Activated CD4-positive, alpha-beta T cell treated with anti-CD3 and anti-CD28 coated beads, Interleukin-10, Interleukin-2, amounts not matched to agents 100 ng/mL and 50 ng/mL, durations not matched to agents 16 hours and 8 hours (primary cell): Measurements from ENCODE around the gene RANBP10.

Experiments
- DNase-seq: peaks from one replicate; pipeline ENCODE4 v3.0.0-alpha.2; 2020

RANBP10 gene

DNA sequence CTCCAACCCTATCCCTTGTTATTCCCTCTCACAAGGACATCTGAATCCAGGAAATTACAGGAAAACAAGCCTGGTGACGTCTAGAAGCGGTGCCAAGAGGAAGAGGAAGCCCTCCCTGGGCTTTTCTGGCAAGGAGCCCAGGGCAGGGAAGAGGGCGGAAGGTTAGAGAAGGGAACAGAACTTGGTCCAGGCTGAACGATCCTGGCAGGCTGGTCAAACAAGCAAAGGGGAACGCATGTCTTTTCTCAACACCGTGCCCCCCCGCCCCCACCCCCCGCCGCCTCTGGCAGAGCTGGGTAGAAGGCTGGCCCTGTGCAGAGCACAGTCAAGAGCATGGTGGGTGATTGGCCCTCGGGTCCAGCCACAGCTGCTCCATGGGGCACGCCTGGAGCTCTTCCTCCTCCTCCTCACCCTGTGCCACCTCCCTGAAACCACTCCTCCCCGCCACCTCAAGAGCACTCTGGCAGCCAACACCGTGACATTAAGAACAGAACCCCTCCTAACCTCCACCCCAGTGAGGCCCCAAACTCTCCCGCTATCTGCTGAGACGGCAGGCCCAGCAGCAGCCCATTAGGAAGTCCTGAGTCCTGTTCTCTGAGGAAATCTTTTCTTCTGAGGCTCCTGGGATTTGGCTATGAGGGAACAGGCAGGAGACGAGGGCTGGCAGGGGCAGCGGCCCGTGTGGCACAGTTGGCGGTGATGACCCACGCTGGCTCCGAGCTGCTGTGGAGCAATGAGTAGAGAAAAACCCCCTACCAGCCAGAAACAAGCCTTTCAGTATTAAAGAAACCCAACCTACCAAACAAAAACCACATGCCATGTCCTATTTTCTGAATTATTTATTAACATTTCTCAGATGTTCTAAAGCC is 132.4 kb downstream of the RANBP10 start:
- DNase-seq, result no peak
